ENCODE measurements around the gene FAAP20. TPM values are rescaled to one million over a fixed set of nuclear protein-coding genes. Genes with fewer than 3 reads are reported as not detected.

FAAP20 gene
- total RNA-seq, 2 experiments from 2014 or later = 59.0 to 61.0 TPM

DNA sequence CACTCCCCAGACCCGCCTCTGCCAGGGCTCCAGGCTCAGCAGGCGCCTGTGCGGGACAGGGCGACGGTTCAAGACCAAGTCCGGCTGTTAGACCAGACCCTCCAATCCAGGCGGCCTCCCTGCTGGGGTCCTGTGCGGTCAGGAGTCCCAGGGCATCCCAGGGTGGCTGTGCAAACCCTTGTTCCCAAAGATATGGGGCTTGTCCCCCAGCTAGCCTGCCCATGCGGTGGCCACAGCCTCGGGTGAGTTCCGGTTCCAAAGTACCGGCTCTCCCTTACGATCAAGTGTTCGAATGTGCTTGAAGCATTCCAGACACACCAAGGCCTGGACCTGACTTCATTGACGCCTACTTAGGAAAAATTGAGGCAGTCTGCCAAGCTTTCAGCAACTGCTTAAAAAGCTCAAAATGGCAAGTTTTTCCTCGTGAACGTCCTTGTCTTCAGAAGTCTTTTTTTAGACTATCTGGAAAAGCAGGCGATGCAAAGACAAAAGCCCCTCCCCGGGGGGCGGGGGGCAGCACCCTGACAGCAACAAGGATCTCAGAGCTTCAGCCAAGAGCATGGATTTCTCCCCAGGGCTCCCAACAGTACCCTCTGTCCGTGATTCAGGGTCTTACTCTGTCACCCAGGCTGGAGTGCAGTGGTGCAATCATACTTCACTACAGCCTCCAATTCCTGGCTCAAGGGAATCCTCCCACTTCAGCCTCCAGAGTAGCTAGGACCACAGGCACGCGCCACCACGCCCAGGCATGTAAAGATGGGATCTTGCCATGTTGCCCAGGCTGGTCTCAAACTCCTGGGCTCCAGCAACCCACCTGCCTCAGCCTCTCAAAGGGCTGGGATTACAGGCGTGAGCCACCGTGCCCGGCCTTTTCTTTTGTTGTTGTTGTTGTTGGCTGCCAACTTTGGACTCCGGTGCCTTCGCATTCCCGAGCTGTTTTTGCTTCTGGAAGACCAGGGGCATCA, 2.3 kb downstream of the FAAP20 start:
- H3K27me3 Mint-ChIP-seq = no peaks in the 10 kb centered on the region
- H3K4me1 Mint-ChIP-seq = peaks cover 8% of the 10 kb centered on the region
- ATAC-seq (ENCODE audit: low read depth) (no peak), DNase-seq (no peak)
- no peaks in the 10 kb centered on the region for H3K9me3 Mint-ChIP-seq
- peak overlapping the region; percentile 38 for H3K27ac Mint-ChIP-seq
- POLR2A ChIA-PET = interaction anchor here (0.5 to 1.6 kb wide), 4 partner anchors 7 to 354 kb away, joined by 3 to 4 read pairs (median 4); no protein-coding TSS in a partner anchor
- H3K36me3 Mint-ChIP-seq = no peaks in the 10 kb centered on the region
- H3K4me3 Mint-ChIP-seq = peak overlapping the region; percentile 3

DNA sequence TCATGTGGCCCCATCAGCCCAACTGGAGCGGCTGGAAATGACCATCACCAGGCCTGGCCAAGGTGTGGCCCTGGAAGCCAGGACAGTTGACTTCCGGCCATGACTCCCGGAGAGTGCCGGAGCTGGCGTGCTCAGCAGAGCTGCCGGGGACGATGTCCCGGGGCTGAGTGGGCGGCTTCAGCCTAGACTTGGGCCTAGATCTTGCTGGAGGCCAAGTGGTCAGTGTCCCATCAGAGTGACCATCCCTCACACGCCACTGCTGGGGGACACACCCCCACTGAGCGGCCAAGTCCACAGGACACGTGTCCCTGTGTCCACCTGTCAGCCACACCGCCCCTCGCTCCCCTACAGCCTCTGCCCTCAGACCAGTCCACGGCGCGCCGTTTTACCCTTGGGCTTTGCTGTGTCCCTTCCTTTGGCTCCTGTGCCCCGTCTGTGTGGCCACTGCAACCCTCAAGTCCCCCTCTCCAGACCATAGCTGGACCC, 4.0 kb downstream of the FAAP20 start:
- H3K4me3 Mint-ChIP-seq = peak overlapping the region; percentile 28
- H3K4me1 Mint-ChIP-seq = peaks cover 8% of the 10 kb centered on the region
- POLR2A ChIA-PET = interaction anchor here (0.9 to 1.6 kb wide), 7 partner anchors 9 to 395 kb away, joined by 3 to 7 read pairs (median 4); partner anchors contain the start of genes MORN1 and RER1
- DNase-seq = no peak
- no peaks in the 10 kb centered on the region for H3K9me3 Mint-ChIP-seq
- peak overlapping the region; percentile 34 for H3K27ac Mint-ChIP-seq
- ATAC-seq (ENCODE audit: low read depth) = no peak
- H3K36me3 Mint-ChIP-seq = no peaks in the 10 kb centered on the region
- no peaks in the 10 kb centered on the region for H3K27me3 Mint-ChIP-seq

DNA sequence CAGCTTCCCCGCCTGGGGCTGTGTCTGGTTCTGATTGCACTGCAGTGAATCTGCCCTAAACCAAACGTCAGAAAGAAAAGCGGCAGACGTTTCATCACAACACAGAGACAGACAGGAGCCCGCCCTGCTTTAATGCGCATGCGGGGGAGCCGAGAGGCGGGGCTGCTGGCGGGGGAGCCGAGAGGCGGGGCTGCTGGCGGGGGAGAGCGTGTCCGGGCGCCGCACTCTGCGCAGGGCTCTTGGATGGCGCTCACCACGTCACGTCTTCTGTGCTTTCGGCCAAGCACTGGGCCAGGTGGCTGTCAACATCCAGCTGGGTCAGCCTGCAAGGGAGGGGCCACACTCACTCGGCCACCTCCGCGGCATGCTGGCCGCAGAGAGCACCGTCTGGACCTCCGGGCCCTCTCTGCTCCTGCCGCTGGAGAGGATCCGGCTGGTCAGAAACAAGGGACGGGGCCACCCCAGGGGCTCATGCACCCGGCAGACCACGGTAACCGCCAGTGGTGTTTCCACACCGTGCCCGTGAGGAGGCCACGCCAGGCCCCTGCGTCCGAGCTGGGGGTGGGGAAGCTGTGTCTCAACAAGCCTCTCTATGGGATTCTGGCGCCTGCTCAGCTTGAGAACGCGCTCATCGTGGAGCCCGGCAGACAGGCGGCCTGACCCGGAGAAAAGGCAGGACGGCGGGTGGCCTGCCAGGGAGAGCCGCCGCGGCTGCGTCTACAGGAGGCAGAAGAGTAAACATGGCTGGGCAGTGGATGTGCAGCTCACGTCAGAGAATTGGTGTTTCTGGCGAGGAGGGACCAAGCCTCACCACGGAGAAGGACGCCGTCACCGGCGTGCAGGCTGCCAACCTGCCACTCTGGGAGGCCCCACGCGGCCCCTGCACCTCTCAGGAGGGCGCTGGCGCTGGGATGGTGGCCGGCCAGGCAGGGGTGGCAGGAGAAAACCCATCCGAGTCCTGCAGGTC, 4.8 kb downstream of the FAAP20 start:
- Mint-ChIP-seq H3K4me1 (peaks cover 8% of the 10 kb centered on the region), H3K36me3 (no peaks in the 10 kb centered on the region), H3K9me3 (no peaks in the 10 kb centered on the region), H3K4me3 (peak overlapping the region; percentile 83), H3K27ac (peak overlapping the region; percentile 93), H3K27me3 (no peaks in the 10 kb centered on the region)
- peak; percentile 91 for DNase-seq
- POLR2A ChIA-PET = interaction anchor here (0.6 to 1.6 kb wide), 12 partner anchors 10 to 376 kb away, joined by 3 to 7 read pairs (median 3); partner anchors contain the start of genes MORN1 and RER1
- peak; percentile 98 for ATAC-seq (ENCODE audit: low read depth)

DNA sequence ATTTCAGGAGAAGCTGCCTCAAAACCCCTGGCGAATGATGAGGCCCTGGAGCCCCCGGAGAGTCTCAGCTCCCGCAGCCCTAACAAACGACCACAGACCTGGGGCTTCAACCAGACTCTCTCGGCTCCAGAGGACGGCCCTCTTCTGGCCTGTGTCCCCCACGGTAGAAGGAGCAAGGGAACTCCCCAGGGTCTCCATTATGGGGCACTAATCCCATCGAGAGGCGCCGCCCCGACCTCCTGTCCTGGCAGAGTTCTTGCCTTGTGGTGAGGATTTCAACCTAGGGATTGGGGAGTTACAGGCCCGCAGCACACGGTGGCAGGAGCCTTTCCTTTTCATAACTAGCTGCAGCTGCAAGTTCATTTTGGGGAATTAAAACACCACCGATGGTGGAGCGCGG, 6.2 kb downstream of the FAAP20 start:
- no peak for ATAC-seq (ENCODE audit: low read depth)

DNA sequence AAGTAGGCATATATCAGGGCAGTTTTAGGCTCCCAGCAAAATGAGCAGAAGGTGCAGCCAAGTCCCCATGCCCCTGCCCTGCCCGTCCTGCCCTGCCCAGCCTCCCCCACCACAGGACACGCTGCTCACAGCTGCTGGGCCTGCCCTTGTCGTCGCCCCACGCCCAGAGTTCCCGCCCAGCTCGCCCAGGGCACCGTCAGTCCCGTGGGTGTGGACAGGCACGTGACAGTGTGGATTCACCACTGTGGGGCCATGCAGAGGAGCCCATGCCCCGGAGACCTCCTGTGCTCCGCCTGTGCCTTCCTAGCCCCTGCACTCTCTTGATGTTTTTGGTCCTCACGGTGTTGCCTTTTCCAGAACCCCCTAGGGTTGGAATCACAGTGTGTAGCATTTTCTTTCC, 7.0 kb downstream of the FAAP20 start:
- DNase-seq (no peak), ATAC-seq (ENCODE audit: low read depth) (no peak)
- Mint-ChIP-seq H3K27me3 (no peaks in the 10 kb centered on the region), H3K27ac (no peak overlapping the region), H3K4me1 (peaks cover 8% of the 10 kb centered on the region), H3K9me3 (no peaks in the 10 kb centered on the region), H3K36me3 (no peaks in the 10 kb centered on the region), H3K4me3 (no peak overlapping the region)
- POLR2A ChIA-PET = interaction anchor here (0.9 kb wide), 1 partner anchor 224 kb away, joined by 3 read pairs; no protein-coding TSS in a partner anchor

More for the DNA sequence above, 6.2 kb downstream of the FAAP20 start:
- Mint-ChIP-seq H3K4me1 (peaks cover 8% of the 10 kb centered on the region), H3K36me3 (no peaks in the 10 kb centered on the region), H3K9me3 (no peaks in the 10 kb centered on the region), H3K27me3 (no peaks in the 10 kb centered on the region), H3K27ac (no peak overlapping the region), H3K4me3 (no peak overlapping the region)
- DNase-seq = no peak
- POLR2A ChIA-PET = interaction anchor here (0.7 to 1.1 kb wide), 6 partner anchors 12 to 401 kb away, joined by 3 to 4 read pairs (median 3); no protein-coding TSS in a partner anchor

DNA sequence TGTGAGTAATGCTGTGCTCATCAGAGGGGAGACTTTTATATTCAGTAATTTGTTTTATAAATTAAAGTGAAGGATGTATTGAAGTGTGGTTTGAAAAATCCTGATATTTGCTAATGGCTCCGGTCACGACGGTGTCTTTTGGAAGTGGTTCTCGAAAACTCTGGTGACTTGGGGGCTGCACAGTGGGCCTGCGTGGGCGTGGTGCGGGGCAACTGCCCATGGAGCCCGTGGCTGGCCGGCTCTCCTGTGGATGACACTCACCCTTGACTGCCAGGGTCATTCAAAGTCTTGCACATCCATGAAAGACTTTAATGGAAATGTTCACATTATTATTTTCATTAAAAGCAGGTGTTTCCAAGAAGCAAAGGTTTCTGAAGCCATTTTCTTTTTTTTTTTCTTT, 7.7 kb downstream of the FAAP20 start:
- POLR2A ChIA-PET = no interaction called here
- H3K27me3 Mint-ChIP-seq = no peaks in the 10 kb centered on the region
- no peaks in the 10 kb centered on the region for H3K36me3 Mint-ChIP-seq
- ATAC-seq (ENCODE audit: low read depth) = no peak
- no peaks in the 10 kb centered on the region for H3K9me3 Mint-ChIP-seq
- peaks cover 8% of the 10 kb centered on the region for H3K4me1 Mint-ChIP-seq
- no peak overlapping the region for H3K27ac Mint-ChIP-seq
- no peak overlapping the region for H3K4me3 Mint-ChIP-seq
- DNase-seq = no peak

DNA sequence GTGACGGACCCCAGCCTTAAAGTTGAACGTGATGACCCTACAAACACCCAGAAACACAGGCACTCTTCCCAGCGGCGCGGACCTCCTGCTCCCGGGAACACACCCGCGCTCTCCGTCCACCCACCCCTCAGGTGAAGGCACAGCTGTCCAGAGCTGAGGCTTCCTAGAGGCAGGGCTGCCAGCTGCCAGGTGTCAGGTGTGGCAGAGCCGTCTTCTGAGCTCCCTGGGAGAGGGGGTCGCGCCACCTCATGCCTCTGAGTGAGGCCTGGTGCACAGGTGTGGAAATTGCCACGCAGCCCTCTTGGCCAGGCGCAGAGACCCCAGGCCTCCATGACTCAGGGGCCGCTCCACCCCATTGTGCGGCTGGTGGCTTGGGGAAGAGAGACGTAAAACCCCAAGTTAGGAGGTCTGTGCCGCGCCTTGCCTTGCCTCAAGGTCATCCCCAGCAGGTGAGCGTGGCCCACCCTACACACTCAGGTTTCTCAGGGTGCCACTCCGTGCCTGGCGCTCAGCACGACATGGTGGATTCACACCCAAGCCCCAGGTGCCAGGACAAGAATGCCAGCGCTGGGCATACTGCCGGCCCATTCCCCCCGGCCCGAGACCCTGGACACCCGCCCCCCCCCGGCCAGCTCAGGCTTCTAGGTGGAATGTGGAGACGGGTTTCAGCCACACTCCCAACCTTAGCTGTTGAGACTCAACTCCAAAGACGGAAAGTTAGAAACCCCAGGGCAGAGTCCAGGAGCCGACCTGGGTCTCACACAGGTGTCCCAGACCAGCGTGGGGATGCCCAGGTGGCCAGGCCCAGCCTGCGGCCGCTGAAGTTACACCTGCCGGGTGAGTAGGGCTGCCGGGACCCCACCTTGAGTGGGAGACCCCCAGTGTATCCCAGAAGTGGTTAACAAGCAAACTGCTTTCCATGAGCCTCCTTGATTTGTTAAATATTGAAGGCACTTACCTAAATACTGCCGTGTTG, 8.4 kb downstream of the FAAP20 start:
- Mint-ChIP-seq H3K4me3 (no peak overlapping the region), H3K36me3 (no peaks in the 10 kb centered on the region), H3K9me3 (no peaks in the 10 kb centered on the region), H3K27me3 (no peaks in the 10 kb centered on the region), H3K27ac (no peak overlapping the region), H3K4me1 (peaks cover 7% of the 10 kb centered on the region)
- POLR2A ChIA-PET = no interaction called here
- DNase-seq (no peak), ATAC-seq (ENCODE audit: low read depth) (no peak)

DNA sequence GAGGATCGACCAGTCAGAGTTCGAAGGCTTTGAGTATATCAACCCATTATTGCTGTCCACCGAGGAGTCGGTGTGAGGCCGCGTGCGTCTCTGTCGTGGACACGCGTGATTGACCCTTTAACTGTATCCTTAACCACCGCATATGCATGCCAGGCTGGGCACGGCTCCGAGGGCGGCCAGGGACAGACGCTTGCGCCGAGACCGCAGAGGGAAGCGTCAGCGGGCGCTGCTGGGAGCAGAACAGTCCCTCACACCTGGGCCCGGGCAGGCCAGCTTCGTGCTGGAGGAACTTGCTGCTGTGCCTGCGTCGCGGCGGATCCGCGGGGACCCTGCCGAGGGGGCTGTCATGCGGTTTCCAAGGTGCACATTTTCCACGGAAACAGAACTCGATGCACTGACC, 9.6 kb downstream of the FAAP20 start:
- POLR2A ChIA-PET = no interaction called here
- Mint-ChIP-seq H3K4me3 (no peak overlapping the region), H3K4me1 (peaks cover 2% of the 10 kb centered on the region), H3K27ac (no peak overlapping the region), H3K36me3 (no peaks in the 10 kb centered on the region), H3K27me3 (no peaks in the 10 kb centered on the region), H3K9me3 (no peaks in the 10 kb centered on the region)
- ATAC-seq (ENCODE audit: low read depth) (no peak), DNase-seq (no peak)

DNA sequence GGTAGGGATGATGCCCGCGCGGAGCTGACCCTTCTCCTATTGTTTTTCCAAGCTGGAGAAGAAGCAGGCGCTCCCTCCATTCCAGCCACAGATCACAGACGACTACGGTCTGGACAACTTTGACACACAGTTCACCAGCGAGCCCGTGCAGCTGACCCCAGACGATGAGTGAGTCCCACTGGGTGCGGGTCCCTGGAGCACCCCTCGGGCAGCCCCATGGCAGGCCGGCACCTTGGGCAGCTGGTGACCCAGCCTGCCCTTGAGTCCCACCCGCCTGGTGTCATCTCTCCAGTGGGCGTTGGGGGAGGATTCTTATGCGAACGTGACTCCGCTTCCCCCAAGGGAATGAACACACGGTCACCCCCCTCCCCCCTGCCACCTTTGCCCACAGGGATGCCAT, 10.0 kb downstream of the FAAP20 start:
- Mint-ChIP-seq H3K9me3 (no peaks in the 10 kb centered on the region), H3K4me1 (peaks cover 2% of the 10 kb centered on the region), H3K4me3 (no peak overlapping the region), H3K36me3 (no peaks in the 10 kb centered on the region), H3K27ac (no peak overlapping the region), H3K27me3 (no peaks in the 10 kb centered on the region)
- POLR2A ChIA-PET = no interaction called here
- no peak for DNase-seq
- no peak for ATAC-seq (ENCODE audit: low read depth)

DNA sequence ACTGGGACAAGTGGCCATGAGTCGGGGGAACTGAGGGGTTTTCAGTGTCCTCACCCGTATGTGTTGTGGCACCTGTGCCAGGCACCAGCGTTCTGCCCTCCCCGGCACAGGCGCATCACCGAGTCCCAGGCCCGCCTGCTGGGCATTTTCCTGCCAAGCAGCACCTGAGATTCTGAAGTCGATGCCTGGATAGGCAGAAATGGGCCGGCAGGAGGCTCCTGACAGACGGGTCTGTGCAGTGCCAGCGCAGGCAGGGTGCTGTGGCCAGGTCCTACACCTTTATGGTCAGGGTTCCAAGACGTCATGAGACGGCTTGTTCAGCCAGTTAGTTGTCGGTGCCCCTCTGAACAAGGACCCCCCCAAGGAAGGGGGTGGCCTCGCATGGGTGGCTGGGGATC, 10.6 kb downstream of the FAAP20 start:
- ATAC-seq (ENCODE audit: low read depth) (no peak), DNase-seq (no peak)
- POLR2A ChIA-PET = no interaction called here
- H3K4me1 Mint-ChIP-seq = no peaks in the 10 kb centered on the region
- H3K36me3 Mint-ChIP-seq = no peaks in the 10 kb centered on the region
- no peak overlapping the region for H3K4me3 Mint-ChIP-seq
- no peaks in the 10 kb centered on the region for H3K27me3 Mint-ChIP-seq
- no peaks in the 10 kb centered on the region for H3K9me3 Mint-ChIP-seq
- no peak overlapping the region for H3K27ac Mint-ChIP-seq

DNA sequence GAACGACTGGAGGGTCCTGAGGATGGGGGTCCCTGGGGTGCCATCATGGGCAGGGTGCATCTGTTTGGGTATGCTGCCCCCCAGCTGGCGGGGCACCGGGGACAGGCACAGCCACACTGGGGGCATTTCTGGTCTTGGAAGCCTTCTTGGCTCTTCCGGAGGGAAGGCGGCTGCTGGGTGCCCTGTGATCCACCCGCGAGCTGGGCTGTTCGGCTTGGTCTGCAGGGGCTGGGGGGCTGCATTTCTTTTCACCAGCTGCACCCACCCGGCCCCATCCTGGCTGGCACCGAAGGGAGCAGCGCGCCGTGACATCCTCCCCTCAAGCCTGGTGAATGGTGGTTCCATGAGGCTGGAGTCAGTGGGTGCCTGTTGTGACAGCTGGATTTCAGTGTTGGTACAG, 12.2 kb downstream of the FAAP20 start:
- no peaks in the 10 kb centered on the region for H3K9me3 Mint-ChIP-seq
- DNase-seq (no peak), ATAC-seq (ENCODE audit: low read depth) (no peak)
- POLR2A ChIA-PET = no interaction called here
- no peak overlapping the region for H3K4me3 Mint-ChIP-seq
- H3K27ac Mint-ChIP-seq = no peak overlapping the region
- H3K4me1 Mint-ChIP-seq = no peaks in the 10 kb centered on the region
- H3K36me3 Mint-ChIP-seq = no peaks in the 10 kb centered on the region
- H3K27me3 Mint-ChIP-seq = no peaks in the 10 kb centered on the region

DNA sequence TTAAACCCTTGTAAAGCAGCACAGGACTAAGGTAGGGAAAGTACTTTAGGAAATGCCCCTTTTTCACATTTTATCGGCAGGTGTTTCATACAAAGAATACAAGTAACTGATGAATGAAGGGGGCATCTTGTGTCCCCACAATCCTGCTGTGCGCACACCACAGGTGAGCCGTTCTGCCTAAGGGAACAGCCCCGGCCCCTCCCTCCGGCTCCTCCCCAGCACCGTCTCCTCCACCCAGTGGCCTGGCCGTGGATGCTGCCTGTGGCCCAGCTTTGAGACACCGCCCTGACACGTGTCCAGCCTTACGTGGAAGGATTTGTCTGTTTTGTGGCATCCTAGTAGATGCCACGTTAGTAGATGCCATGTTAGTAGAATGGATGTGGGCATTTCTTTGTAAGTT, 12.8 kb downstream of the FAAP20 start:
- Mint-ChIP-seq H3K27me3 (no peaks in the 10 kb centered on the region), H3K36me3 (no peaks in the 10 kb centered on the region), H3K27ac (no peak overlapping the region), H3K4me3 (no peak overlapping the region), H3K9me3 (no peaks in the 10 kb centered on the region), H3K4me1 (no peaks in the 10 kb centered on the region)
- no peak for DNase-seq
- POLR2A ChIA-PET = no interaction called here
- no peak for ATAC-seq (ENCODE audit: low read depth)

Data from activated naive CD8-positive, alpha-beta T cell treated with anti-CD3 and anti-CD28 coated beads, Interleukin-2, amount 10 ng/mL, durations not matched to agents 7 days and 5 days (primary cell).